K562 (cell line): Measurements from ENCODE around the gene POLR3K. TPM values are rescaled to one million over a fixed set of nuclear protein-coding genes. Genes with fewer than 3 reads are reported as not detected.
A peak's percentile ranks its signal among the peaks of the same experiment; 100 is the strongest.

ENCODE experiments used
- ATAC-seq: fragments of 200-7000 bp; cut with Tn5 transposase; 3 replicates; pipeline ENCODE4 v1.9.1; 2020; ENCODE audit warnings: moderate library complexity
- BruUV-seq: library from RNA; stranded (reverse); fragments of 400-500 nt; replicated peaks from 2 replicates; lab custom pipeline; 2021; lab: Mats Ljungman, UMichigan
- CTCF ChIA-PET: fragments of 300-600 bp; formaldehyde crosslinking; extraction: SDS; loops from one replicate; lab custom pipeline; 2021; ENCODE audit warnings: low intra/inter-chr PET ratio; lab: Yijun Ruan, JAX
- POLR2A ChIA-PET: fragments of 300-600, 350-650 bp; sonication (Branson Sonifier 250); formaldehyde crosslinking; extraction: SDS; loops from one replicate; lab custom pipeline; 2021; ENCODE audit warnings: antibody characterized with exemption, inconsistent platforms; lab: Yijun Ruan, JAX
- DNase-seq, 4 experiments: peaks; one replicate each; pipeline versions ENCODE4 v3.0.0 to v3.0.0-alpha.2; 2011 to 2018; ENCODE audit warnings: low spot score in 3 of 4, mixed read lengths in 3 of 4; ENCODE audit errors: extremely low read depth in 1 of 4
- FAIRE-seq: peaks from 2 replicates; lab custom pipeline; 2011; peaks lifted over from hg19 to GRCh38; lab: Jason Lieb, UNC
- H2AFZ ChIP-seq: 2 replicates; pipeline ENCODE4 v1.6.0; 2011; ENCODE audit warnings: low read depth, low read length, control low read depth, inconsistent platforms
- H3K27ac ChIP-seq: fragments of 200-600 bp; 3 replicates; pipeline ENCODE4 v1.8.0; 2011; ENCODE audit warnings: low read depth, mild to moderate bottlenecking, control low read depth, inconsistent platforms, low read length, moderate library complexity, mixed read lengths; ENCODE audit errors: extremely low read depth
- H3K27me3 ChIP-seq, 2 experiments: fragments of 300-600 bp in 1 of 2; 2 replicates in 1 of 2; 3 replicates in 1 of 2; pipeline versions ENCODE4 v1.6.0 to v1.8.0; 2011; ENCODE audit warnings: inconsistent platforms in 2 of 2, low read length in 2 of 2, mild to moderate bottlenecking in 1 of 2, mixed read lengths in 1 of 2, moderate library complexity in 1 of 2; ENCODE audit not compliant: control insufficient read depth in 2 of 2, insufficient read depth in 2 of 2
- H3K36me3 ChIP-seq: fragments of 300-600 bp; 3 replicates; pipeline ENCODE4 v1.8.0; 2011; ENCODE audit warnings: mild to moderate bottlenecking, low read length, inconsistent platforms; ENCODE audit not compliant: control insufficient read depth, insufficient read depth
- H3K4me1 ChIP-seq, 2 experiments: fragments of 200-600 bp in 1 of 2; replicated peaks in 1 of 2; 2 replicates in 1 of 2; 3 replicates in 1 of 2; pipeline versions ENCODE4 v1.5.1 to v1.8.0; 2011; ENCODE audit warnings: inconsistent platforms in 2 of 2, low read length in 2 of 2, mild to moderate bottlenecking in 1 of 2, mixed read lengths in 1 of 2, moderate library complexity in 1 of 2; ENCODE audit not compliant: control insufficient read depth in 2 of 2, insufficient read depth in 2 of 2
- H3K4me2 ChIP-seq: 2 replicates; pipeline ENCODE4 v1.6.1; 2011; ENCODE audit warnings: low read length, control low read depth, inconsistent platforms, mixed read lengths; ENCODE audit not compliant: insufficient read depth
- H3K4me3 ChIP-seq: fragments of 200-600 bp; sonication (generic), shearing (Covaris generic); 2 replicates; pipeline ENCODE4 v1.5.1; 2016; ENCODE audit warnings: control low read depth, inconsistent platforms
- H3K79me2 ChIP-seq: fragments of 200-600 bp; 3 replicates; pipeline ENCODE4 v1.8.0; 2011; ENCODE audit warnings: low read length, inconsistent platforms; ENCODE audit not compliant: control insufficient read depth, insufficient read depth
- H3K9ac ChIP-seq, 2 experiments: 2 replicates each; pipeline versions ENCODE4 v1.6.0 to v1.6.1; 2011; ENCODE audit warnings: low read depth in 2 of 2, low read length in 2 of 2, control low read depth in 1 of 2, inconsistent platforms in 1 of 2, mild to moderate bottlenecking in 1 of 2, mixed read lengths in 1 of 2; ENCODE audit not compliant: insufficient read depth in 1 of 2
- H3K9me1 ChIP-seq: one replicate; pipeline ENCODE4 v1.6.0; 2011; ENCODE audit warnings: inconsistent platforms, mild to moderate bottlenecking, low read length, moderate library complexity; ENCODE audit not compliant: control insufficient read depth, insufficient read depth
- H3K9me3 ChIP-seq: replicated peaks from 2 replicates; pipeline ENCODE4 v1.5.1; 2011; ENCODE audit warnings: low read depth, low read length, inconsistent platforms; ENCODE audit not compliant: control insufficient read depth, insufficient read depth
- H4K20me1 ChIP-seq: replicated peaks from 2 replicates; pipeline ENCODE4 v1.6.1; 2011; ENCODE audit warnings: low read length, inconsistent platforms, mixed read lengths; ENCODE audit not compliant: control insufficient read depth, insufficient read depth
- ATF6 ChIP-seq: sonication (generic); formaldehyde crosslinking; IDR thresholded peaks from 2 replicates; pipeline ENCODE4 v1.4.0; 2020; ENCODE audit warnings: mild to moderate bottlenecking, missing genetic modification reagents
- BHLHE40 ChIP-seq: IDR thresholded peaks from 2 replicates; pipeline ENCODE4 v1.6.1; 2011; ENCODE audit warnings: low read length, improper control_type of control experiment
- DNMT1 ChIP-seq: fragments of 450-650 bp; IDR thresholded peaks from 2 replicates; pipeline ENCODE4 v1.6.1; 2016; ENCODE audit warnings: antibody characterized with exemption, mild to moderate bottlenecking
- EZH2 ChIP-seq: IDR thresholded peaks from 2 replicates; pipeline ENCODE4 v1.6.1; 2012; ENCODE audit warnings: low read depth, mild to moderate bottlenecking, inconsistent platforms, low read length, borderline replicate concordance
- FOS ChIP-seq: IDR thresholded peaks from 3 replicates; pipeline ENCODE4 v1.6.1; 2011; ENCODE audit not compliant: insufficient read length; ENCODE audit errors: extremely low read depth
- FOXM1 ChIP-seq, 2 experiments: fragments of 450-650 bp in 1 of 2; sonication (generic) in 1 of 2; formaldehyde crosslinking in 1 of 2; IDR thresholded peaks; 2 replicates each; pipeline versions ENCODE4 v1.6.1 to v1.9.0; 2017 to 2022; ENCODE audit warnings: low read depth in 2 of 2, mild to moderate bottlenecking in 2 of 2, missing genetic modification reagents in 1 of 2, moderate library complexity in 1 of 2
- GTF2E2 ChIP-seq: fragments of 200-800 bp; sonication (Bioruptor generic); IDR thresholded peaks from 2 replicates; pipeline ENCODE4 v1.6.1; 2016; ENCODE audit warnings: missing genetic modification characterization, missing compliant biosample characterization
- RBM34 ChIP-seq: fragments of 200-400 bp; formaldehyde crosslinking; IDR thresholded peaks from 2 replicates; pipeline ENCODE4 v1.6.1; 2018; ENCODE audit warnings: low read length, borderline replicate concordance; ENCODE audit not compliant: insufficient read depth
- STAT5A ChIP-seq: IDR thresholded peaks from 2 replicates; pipeline ENCODE4 v1.6.1; 2012; ENCODE audit warnings: low read length, inconsistent platforms, borderline replicate concordance
- SUPT5H ChIP-seq: fragments of 450-650 bp; IDR thresholded peaks from 2 replicates; pipeline ENCODE4 v1.6.1; 2016
- XRCC3 ChIP-seq: fragments of 450-650 bp; IDR thresholded peaks from 2 replicates; pipeline ENCODE4 v1.6.1; 2017; ENCODE audit warnings: mild to moderate bottlenecking, moderate library complexity
- ZNF347 ChIP-seq: fragments of 450-650 bp; formaldehyde crosslinking; IDR thresholded peaks from 2 replicates; pipeline ENCODE4 v1.4.0; 2020; ENCODE audit warnings: low read depth, mild to moderate bottlenecking, moderate library complexity
- ZNF583 ChIP-seq: fragments of 250-450 bp; sonication (Bioruptor Pico); IDR thresholded peaks from 2 replicates; pipeline ENCODE4 v1.4.0; 2020
- WGBS: fragments of 100-300 bp; shearing (Covaris generic); methylation state at CpG from one replicate; pipeline ENCODE4 v1.1.6; 2016; ENCODE audit warnings: low coverage, mixed read lengths; ENCODE audit not compliant: insufficient coverage; ENCODE audit errors: missing lambda C conversion rate; 5-methylcytosine and 5-hydroxymethylcytosine counted together
- in situ Hi-C: fragments of 300-500 bp; cut with MboI; formaldehyde crosslinking; loops from 4 replicates; pipeline ENCODE4 v1.15.0; 2018; ENCODE audit warnings: inconsistent platforms, mixed read lengths
- intact Hi-C: fragments of 100-400 bp; cut with micrococcal nuclease; formaldehyde crosslinking; loops from 2 replicates; pipeline ENCODE4 v1.14.2; 2022
- polyA plus RNA-seq, 8 experiments: library from polyadenylated mRNA; depleted of rRNA in 4 of 8; stranded (reverse) in 5 of 8; unstranded in 3 of 8; fragments of >200 nt; fragmentation: Nextera tagmentation in 2 of 8; fragmentation: Illumina TruSeq in 1 of 8; extraction: Ambion mirVana in 2 of 8; extraction: Trizol in 1 of 8; gene quantifications; 2 replicates each; pipeline versions ENCODE4 v1.2.1 to v1.2.3, GENCODE V29; 2011 to 2014; ENCODE audit warnings: inconsistent platforms in 1 of 8, missing spikeins in 1 of 8
- total RNA-seq, 7 experiments: library from RNA; depleted of rRNA in 6 of 7; stranded (reverse); fragments of >200 nt in 6 of 7; fragmentation: Illumina TruSeq in 2 of 7; extraction: Trizol in 2 of 7; gene quantifications; 2 replicates each; pipeline versions ENCODE4 v1.2.1 to v1.2.3, GENCODE V29; 2011 to 2021; ENCODE audit warnings: low replicate concordance in 1 of 7

The POLR3K gene
- total and polyA plus RNA-seq, 9 of the 15 experiments (the other 6 are each of a cell fraction or from before 2014, with no cell fraction given): 42.1 to 315 (median 86.7) TPM

GRCh38 chr16:57711-58110, 4.3 kb upstream of the POLR3K start:
- no peak overlapping the region for H3K4me2 ChIP-seq
- no peaks in the 10 kb centered on the region for H3K9me3 ChIP-seq
- no peak overlapping the region for H2AFZ ChIP-seq
- no TSS peak for BruUV-seq
- H3K79me2 ChIP-seq: peaks cover 31% of the 10 kb centered on the region
- peaks cover 5 to 25% of the 10 kb centered on the region in 2 experiments; a peak in 2 of 5 replicates for H3K4me1 ChIP-seq
- TF ChIP-seq STAT5A (no peak), FOS (no peak), BHLHE40 (0 out of 2 replicates have a peak, but pooled peaks have one; percentile 18), ZNF347 (CRISPR knock-in tag) (no peak), FOXM1 (IDR thresholded peaks at IDR 0.05; ENCODE audit: low read depth) (no peak), FOXM1 (CRISPR knock-in tag; IDR thresholded peaks at IDR 0.05; ENCODE audit: low read depth) (no peak), SUPT5H (0 out of 2 replicates have a peak, but pooled peaks have one; percentile 18), GTF2E2 (tag) (no peak), XRCC3 (no peak), DNMT1 (no peak), ZNF583 (CRISPR knock-in tag) (no peak), RBM34 (no peak), EZH2 (no peak), ATF6 (CRISPR knock-in tag) (no peak)
- H3K27me3 ChIP-seq: no peaks in the 10 kb centered on the region
- WGBS: 73% methylated on average over 8 of the region's 8 CpGs
- in situ Hi-C loops: no loop called here
- peaks cover 2% of the 10 kb centered on the region for H3K9me1 ChIP-seq
- intact Hi-C loops: no loop called here
- no peak overlapping the region; a peak in 1 of 4 replicates for H3K9ac ChIP-seq
- H3K27ac ChIP-seq: no peak overlapping the region
- no peaks in the 10 kb centered on the region; the same call in none of the 2 replicates for H4K20me1 ChIP-seq
- ChIA-PET POLR2A (interaction anchor here (1.5 kb wide), 1 partner anchor 9 kb away, joined by 4 read pairs; no protein-coding TSS in a partner anchor), CTCF (no interaction called here)
- ATAC-seq (no peak), FAIRE-seq (no peak), DNase-seq (no peak)
- H3K36me3 ChIP-seq: peaks cover 44% of the 10 kb centered on the region
- H3K4me3 ChIP-seq: no peak overlapping the region
